ENCODE data around the gene YTHDF1. TPM values are rescaled to one million over a fixed set of nuclear protein-coding genes. Genes with fewer than 3 reads are reported as not detected.

YTHDF1 gene
- 10 to 100 TPM; 36.2 to 38.7 TPM for total RNA-seq

DNA sequence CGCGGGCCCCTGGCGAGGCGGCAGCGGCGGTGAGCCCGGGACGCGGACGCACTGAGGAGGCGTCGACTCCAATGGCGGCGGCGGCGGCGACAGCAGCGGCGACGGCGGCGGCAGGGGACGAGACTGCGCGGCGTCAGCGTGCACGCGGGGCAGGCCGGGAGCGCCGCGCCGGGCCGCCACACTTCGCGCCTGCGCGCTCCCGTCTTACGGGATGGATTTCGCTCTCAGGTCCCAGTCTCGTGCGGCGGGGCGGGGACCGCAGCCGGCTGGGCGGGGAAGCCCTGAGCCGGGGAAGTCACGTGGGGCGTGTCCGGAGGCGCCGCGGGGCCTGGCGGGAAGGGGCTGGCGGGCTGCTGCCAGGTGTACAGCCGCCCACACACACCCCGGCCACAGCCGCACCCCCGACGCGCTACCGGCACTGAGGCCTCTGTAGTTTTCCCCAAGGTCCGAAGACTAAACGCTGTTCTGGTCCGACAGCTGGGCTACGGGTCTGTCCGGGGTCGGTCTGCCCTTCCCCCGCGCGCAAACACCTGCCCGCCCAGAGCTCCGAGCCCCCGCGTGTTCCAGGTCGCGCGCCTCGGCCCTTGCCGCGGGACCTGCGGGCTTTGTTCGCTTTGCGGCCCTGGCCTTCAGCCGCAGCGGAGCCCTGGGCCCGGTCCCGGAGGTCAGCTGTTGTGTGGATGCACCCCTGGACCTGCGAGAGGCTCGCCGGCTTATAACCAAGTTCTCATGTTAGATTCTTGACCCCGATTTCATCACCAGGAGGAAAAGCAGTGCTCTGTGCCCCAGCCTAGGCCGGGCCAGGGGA lies at the start of gene YTHDF1:
Gene YTHDF1 (minus strand): TSS at position 91 of the 808 bp plus-strand sequence. CDS start 239 bp downstream, outside the sequence.
- peak within 1 kb of the TSS; percentile 86 for H3K27ac Mint-ChIP-seq
- H3K36me3 Mint-ChIP-seq (ENCODE audit: low read depth): peaks cover 35% of the 10 kb centered on the region
- H3K4me3 Mint-ChIP-seq: peak within 1 kb of the TSS; percentile 94
- peaks cover 4% of the 10 kb centered on the region for H3K27me3 Mint-ChIP-seq (ENCODE audit: low read depth)
- H3K9me3 Mint-ChIP-seq (ENCODE audit: insufficient read depth): no peaks in the 10 kb centered on the region
- POLR2A ChIA-PET: interaction anchor here (0.7 kb wide), 1 partner anchor 9 kb away, joined by 4 read pairs; no protein-coding TSS in a partner anchor
- peak; percentile 96 for DNase-seq
- H3K4me1 Mint-ChIP-seq (ENCODE audit: low read depth): peaks cover 41% of the 10 kb centered on the region
- CTCF ChIA-PET: interaction anchor here (7.0 kb wide), 1 partner anchor 7 kb away, joined by 48 read pairs; no protein-coding TSS in a partner anchor
- ATAC-seq: peak; percentile 94

DNA sequence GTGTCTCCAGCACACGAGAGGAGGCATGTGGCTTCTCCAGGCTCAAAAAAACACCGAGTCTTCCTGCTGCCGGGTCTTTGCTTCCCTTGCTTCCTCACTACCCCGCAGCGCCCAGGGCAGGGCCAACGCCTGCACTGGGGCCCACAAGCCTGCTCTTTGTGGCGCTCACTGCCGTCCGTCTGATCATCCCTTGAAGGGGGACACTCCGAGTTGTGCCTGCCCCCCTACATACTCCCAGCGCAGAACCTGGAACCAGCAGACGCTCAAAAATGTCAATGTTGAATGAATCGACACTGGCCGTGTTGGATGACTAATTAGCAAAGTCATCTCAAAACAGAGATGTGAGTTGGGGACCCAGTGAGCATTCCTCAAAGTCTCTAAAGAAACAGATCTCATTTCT lies 48.6 kb upstream of the YTHDF1 start:
- ChIA-PET CTCF (interaction anchor here (1.3 kb wide), 1 partner anchor 41 kb away, joined by 3 read pairs; no protein-coding TSS in a partner anchor), POLR2A (no interaction called here)
- ATAC-seq (no peak), DNase-seq (no peak)
- H3K27me3 Mint-ChIP-seq (ENCODE audit: low read depth): peaks cover 2% of the 10 kb centered on the region
- H3K9me3 Mint-ChIP-seq (ENCODE audit: insufficient read depth): no peaks in the 10 kb centered on the region
- peaks cover 13% of the 10 kb centered on the region for H3K4me1 Mint-ChIP-seq (ENCODE audit: low read depth)
- H3K27ac Mint-ChIP-seq: no peak overlapping the region
- H3K4me3 Mint-ChIP-seq: no peak overlapping the region
- H3K36me3 Mint-ChIP-seq (ENCODE audit: low read depth): no peaks in the 10 kb centered on the region

DNA sequence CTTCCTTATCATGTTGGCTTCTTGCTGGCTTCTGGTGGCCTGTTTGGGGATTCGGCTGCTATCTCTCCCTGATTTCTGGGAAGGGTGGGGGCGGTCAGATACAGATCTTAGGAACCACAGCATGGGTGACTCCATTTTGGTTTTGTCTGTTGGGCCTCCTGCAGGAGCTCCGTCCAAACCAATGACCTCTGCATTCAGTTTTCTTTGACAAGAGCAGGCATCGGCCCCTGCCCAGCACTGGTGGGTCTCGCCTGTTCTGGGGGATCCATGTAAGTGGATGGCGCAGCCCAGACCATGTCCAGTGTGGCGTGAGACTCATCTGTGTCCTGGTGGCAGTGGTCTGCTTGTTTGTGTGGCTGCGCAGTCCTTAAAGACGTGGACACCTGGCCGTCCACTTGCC lies 48.1 kb upstream of the YTHDF1 start:
- no peaks in the 10 kb centered on the region for H3K36me3 Mint-ChIP-seq (ENCODE audit: low read depth)
- POLR2A ChIA-PET: no interaction called here
- no peaks in the 10 kb centered on the region for H3K9me3 Mint-ChIP-seq (ENCODE audit: insufficient read depth)
- no peak overlapping the region for H3K27ac Mint-ChIP-seq
- ATAC-seq (no peak), DNase-seq (no peak)
- H3K27me3 Mint-ChIP-seq (ENCODE audit: low read depth): peaks cover 2% of the 10 kb centered on the region
- H3K4me1 Mint-ChIP-seq (ENCODE audit: low read depth): peaks cover 13% of the 10 kb centered on the region
- H3K4me3 Mint-ChIP-seq: no peak overlapping the region
- CTCF ChIA-PET: no interaction called here

DNA sequence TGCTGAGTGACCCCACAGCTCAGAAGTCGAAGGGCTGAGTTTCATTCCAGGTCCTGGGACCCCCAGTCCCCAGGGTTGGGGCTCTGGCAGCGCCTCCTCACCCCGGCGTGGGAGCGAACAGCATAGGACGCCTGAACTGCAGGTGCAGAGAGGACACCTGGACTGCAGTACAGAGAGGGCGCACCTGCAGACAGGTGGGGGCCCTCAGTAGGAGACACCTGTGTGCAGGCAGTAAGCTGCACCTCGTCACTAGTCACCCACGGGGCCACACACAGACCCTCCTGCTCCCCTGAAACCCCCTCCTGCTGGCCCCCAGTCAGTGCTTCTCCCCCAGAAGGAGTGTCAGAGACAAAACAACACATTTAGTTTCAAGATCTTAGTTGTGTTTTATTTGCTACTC lies 46.9 kb upstream of the YTHDF1 start:
- Mint-ChIP-seq H3K9me3 (ENCODE audit: insufficient read depth) (no peaks in the 10 kb centered on the region), H3K4me1 (ENCODE audit: low read depth) (peaks cover 13% of the 10 kb centered on the region), H3K36me3 (ENCODE audit: low read depth) (no peaks in the 10 kb centered on the region), H3K4me3 (no peak overlapping the region), H3K27me3 (ENCODE audit: low read depth) (peaks cover 2% of the 10 kb centered on the region), H3K27ac (no peak overlapping the region)
- ATAC-seq (no peak), DNase-seq (no peak)
- POLR2A ChIA-PET: no interaction called here
- CTCF ChIA-PET: no interaction called here

DNA sequence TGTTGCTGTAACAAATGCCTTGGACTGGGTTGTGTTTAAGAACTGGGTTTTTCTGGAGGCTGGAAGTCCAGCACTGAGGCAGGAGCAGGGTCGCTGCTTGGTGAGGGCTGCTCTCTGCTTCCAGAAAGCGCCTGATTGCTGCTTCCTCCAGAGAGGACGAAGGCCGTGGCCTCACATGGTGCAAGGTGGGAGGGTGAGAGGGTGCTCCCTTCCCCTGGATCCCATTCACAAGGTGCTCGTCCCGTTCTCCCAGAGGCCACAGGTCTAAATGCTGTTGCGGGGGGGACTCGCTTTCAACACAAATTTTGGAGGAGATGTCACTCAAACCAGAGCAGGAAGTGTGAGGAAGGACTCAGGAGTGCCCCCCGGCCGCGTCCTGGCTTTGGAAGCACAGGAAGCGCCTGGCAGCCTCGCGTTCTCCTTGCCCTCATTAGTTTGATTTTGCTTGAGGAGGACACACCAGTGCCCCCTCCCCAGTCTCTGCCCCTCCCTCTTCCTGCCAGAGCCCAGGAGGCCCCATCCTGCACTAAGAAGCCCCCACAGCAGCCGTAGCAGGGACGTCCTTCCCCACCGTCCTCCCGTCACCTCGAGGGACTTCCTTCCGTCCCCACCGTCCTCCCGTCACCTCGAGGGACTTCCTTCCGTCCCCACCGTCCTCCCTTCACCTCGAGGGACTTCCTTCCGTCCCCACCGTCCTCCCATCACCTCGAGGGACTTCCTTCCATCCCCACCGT lies 46.0 kb upstream of the YTHDF1 start:
- Mint-ChIP-seq H3K4me3 (no peak overlapping the region), H3K36me3 (ENCODE audit: low read depth) (no peaks in the 10 kb centered on the region), H3K9me3 (ENCODE audit: insufficient read depth) (no peaks in the 10 kb centered on the region), H3K27me3 (ENCODE audit: low read depth) (peaks cover 6% of the 10 kb centered on the region), H3K4me1 (ENCODE audit: low read depth) (peaks cover 13% of the 10 kb centered on the region), H3K27ac (peak overlapping the region; percentile 72)
- CTCF ChIA-PET: interaction anchor here (1.2 kb wide), 1 partner anchor 39 kb away, joined by 3 read pairs; no protein-coding TSS in a partner anchor
- POLR2A ChIA-PET: no interaction called here
- ATAC-seq (no peak), DNase-seq (no peak)

DNA sequence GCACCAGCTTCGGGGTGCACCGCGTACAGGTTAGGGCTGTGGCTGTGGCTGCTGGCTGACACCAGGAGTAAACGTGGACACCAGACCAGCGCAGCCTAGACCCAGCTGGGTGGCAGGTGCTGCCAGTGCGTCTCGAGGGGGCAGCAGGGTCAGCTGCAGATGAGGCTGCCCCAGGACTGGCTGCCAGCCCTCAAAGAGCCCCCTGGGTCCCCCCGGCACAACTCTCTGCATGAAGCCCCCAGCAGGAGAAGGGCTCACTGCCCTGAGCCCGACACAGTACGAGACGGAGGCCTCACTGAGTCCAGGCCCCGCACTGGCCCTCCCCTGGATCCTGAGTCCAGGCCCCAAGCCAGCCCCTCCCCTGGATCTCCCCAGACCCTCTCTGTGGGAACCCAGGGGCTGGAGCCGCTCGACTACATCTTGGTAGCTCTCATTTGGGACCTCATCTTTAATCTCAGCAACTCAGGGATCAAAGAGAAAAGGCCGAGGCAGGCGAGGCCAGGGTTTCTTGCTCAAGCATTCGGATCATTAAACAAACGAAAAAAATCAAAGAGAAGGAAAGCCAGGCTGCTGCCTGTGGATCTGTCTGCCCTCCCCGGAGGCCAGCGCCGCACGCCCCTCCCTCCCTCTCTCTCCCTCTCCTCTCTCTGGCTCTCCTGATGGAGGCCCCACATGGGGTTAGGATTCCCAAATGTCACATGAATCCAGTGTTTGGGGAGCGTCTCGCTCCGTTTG lies 45.3 kb upstream of the YTHDF1 start:
- ATAC-seq (no peak), DNase-seq (no peak)
- H3K27me3 Mint-ChIP-seq (ENCODE audit: low read depth): peaks cover 11% of the 10 kb centered on the region
- H3K4me3 Mint-ChIP-seq: no peak overlapping the region
- no peaks in the 10 kb centered on the region for H3K36me3 Mint-ChIP-seq (ENCODE audit: low read depth)
- H3K4me1 Mint-ChIP-seq (ENCODE audit: low read depth): peaks cover 13% of the 10 kb centered on the region
- no peak overlapping the region for H3K27ac Mint-ChIP-seq
- POLR2A ChIA-PET: no interaction called here
- CTCF ChIA-PET: interaction anchor here (1.2 kb wide), 1 partner anchor 38 kb away, joined by 3 read pairs; no protein-coding TSS in a partner anchor
- no peaks in the 10 kb centered on the region for H3K9me3 Mint-ChIP-seq (ENCODE audit: insufficient read depth)

DNA sequence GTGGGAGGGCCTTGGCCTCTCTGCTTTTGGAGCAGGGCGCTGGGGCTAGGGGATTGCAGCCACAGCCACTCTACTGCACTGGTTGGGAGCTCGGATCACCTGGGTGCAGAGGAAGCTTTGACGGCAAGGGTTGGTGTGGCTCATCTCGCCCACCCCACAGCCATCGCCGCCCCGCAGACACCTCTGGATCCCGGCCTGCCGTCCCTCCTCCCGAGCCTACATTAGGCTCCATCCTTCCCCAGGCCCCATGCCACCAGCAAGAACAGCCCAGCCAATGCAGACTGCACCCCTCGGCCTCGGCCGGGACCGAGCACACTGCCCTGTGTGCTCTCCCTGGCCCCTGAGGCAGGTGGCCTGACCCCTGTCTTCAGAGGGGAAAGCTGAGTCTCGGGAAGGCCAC lies 44.6 kb upstream of the YTHDF1 start:
- POLR2A ChIA-PET: no interaction called here
- peaks cover 13% of the 10 kb centered on the region for H3K4me1 Mint-ChIP-seq (ENCODE audit: low read depth)
- CTCF ChIA-PET: interaction anchor here (1.2 kb wide), 1 partner anchor 37 kb away, joined by 3 read pairs; no protein-coding TSS in a partner anchor
- ATAC-seq (no peak), DNase-seq (no peak)
- H3K9me3 Mint-ChIP-seq (ENCODE audit: insufficient read depth): no peaks in the 10 kb centered on the region
- H3K27ac Mint-ChIP-seq: no peak overlapping the region
- H3K36me3 Mint-ChIP-seq (ENCODE audit: low read depth): no peaks in the 10 kb centered on the region
- H3K27me3 Mint-ChIP-seq (ENCODE audit: low read depth): peaks cover 17% of the 10 kb centered on the region
- H3K4me3 Mint-ChIP-seq: no peak overlapping the region

DNA sequence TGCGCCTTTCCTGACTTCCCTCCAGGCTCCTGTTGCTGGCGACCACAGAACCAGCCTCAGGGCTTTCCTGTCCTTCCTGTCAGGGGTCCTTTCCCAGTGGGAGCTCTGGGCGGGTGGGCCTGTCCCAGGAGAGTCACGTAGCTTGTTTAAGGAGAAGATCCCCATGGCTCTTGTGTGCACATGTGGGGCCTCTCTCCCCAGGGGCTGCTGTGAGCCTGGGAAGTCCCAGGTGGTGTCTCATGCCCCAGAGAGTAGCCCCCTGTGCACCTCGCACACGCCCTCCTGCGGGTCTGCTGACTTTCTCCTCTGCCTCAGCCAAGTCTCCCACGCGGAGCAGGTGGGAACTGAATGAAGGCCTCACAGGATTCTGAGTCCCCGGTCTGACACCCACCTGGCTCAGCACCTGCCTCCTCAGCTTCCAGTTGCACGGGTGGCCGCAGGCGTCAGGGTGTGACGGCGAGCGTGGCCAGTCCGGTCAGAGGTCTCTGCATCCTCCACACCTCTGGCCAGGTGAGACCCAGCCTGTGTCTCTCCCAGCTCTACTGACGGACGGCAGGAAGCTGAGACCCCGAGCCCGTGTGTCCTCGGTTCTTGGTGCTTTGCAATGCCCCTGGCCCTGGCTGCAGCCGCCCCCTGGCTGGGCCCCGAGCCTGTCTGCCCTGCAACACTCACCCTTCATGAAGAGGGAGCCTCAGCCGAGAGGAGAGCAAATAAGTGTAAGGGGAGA lies 44.0 kb upstream of the YTHDF1 start:
- H3K36me3 Mint-ChIP-seq (ENCODE audit: low read depth): no peaks in the 10 kb centered on the region
- no peak overlapping the region for H3K27ac Mint-ChIP-seq
- ChIA-PET POLR2A (no interaction called here), CTCF (no interaction called here)
- ATAC-seq (no peak), DNase-seq (no peak)
- H3K4me3 Mint-ChIP-seq: no peak overlapping the region
- no peaks in the 10 kb centered on the region for H3K9me3 Mint-ChIP-seq (ENCODE audit: insufficient read depth)
- peaks cover 13% of the 10 kb centered on the region for H3K4me1 Mint-ChIP-seq (ENCODE audit: low read depth)
- H3K27me3 Mint-ChIP-seq (ENCODE audit: low read depth): peaks cover 23% of the 10 kb centered on the region

DNA sequence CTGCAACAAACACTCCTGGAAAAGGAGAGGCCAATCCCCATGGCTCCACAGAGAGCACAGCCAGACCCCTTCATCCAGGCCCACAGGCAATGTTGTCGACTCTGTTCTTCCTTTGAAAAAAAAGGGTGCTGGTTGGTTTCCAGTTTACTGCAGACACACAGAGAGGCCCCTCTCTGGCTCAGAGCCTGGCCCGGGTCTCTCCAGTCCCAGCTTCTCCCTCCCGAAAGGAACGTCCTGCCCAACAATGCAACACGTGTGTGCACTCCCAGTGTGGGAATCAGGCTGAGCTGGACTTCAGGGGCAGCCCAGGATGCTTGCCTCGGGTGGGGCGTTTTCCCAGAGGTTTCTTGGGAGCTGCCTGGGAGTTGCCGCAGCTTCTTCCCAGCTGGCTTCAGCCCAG lies 42.9 kb upstream of the YTHDF1 start:
- no peak for DNase-seq
- no peaks in the 10 kb centered on the region for H3K9me3 Mint-ChIP-seq (ENCODE audit: insufficient read depth)
- ChIA-PET CTCF (no interaction called here), POLR2A (no interaction called here)
- H3K36me3 Mint-ChIP-seq (ENCODE audit: low read depth): no peaks in the 10 kb centered on the region
- peaks cover 26% of the 10 kb centered on the region for H3K27me3 Mint-ChIP-seq (ENCODE audit: low read depth)
- H3K4me1 Mint-ChIP-seq (ENCODE audit: low read depth): peaks cover 13% of the 10 kb centered on the region
- no peak overlapping the region for H3K27ac Mint-ChIP-seq
- no peak overlapping the region for H3K4me3 Mint-ChIP-seq
- ATAC-seq: no peak

DNA sequence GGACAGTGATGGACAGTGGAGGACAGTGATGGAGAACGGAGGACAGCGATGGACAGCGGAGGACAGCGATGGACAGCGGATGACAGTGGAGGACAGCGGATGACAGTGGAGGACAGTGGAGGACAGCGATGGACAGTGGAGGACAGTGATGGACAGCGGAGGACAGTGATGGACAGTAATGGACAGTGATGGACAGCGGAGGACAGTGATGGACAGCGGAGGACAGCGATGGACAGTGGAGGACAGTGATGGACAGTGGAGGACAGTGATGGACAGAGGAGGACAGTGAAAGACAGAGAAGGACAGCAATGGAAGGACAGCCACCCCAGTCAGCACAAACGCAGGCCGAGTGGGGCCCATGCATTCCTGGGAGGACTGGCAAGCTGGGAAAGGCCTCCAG lies 41.7 kb upstream of the YTHDF1 start:
- Mint-ChIP-seq H3K4me1 (ENCODE audit: low read depth) (peaks cover 10% of the 10 kb centered on the region), H3K9me3 (ENCODE audit: insufficient read depth) (no peaks in the 10 kb centered on the region), H3K36me3 (ENCODE audit: low read depth) (no peaks in the 10 kb centered on the region), H3K4me3 (no peak overlapping the region), H3K27ac (no peak overlapping the region), H3K27me3 (ENCODE audit: low read depth) (peaks cover 35% of the 10 kb centered on the region)
- ChIA-PET CTCF (interaction anchor here (1.2 kb wide), 1 partner anchor 35 kb away, joined by 3 read pairs; no protein-coding TSS in a partner anchor), POLR2A (no interaction called here)
- ATAC-seq (no peak), DNase-seq (no peak)

DNA sequence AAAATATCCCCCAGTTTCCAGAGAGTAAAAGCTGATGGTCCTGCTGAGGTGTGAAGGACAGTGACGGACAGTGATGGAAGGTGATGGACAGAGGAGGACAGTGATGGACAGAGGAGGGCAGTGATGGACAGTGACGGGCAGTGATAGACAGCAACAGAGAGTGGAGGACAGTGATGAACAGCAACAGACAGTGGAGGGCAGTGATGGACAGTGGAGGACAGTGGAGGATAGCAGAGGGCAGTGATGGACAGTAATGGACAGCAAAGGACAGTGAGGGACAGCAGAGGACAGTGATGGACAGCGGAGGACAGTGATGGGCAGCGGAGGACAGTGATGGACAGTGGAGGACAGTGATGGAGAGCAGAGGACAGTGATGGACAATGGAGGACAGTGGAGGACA lies 41.0 kb upstream of the YTHDF1 start:
- ATAC-seq (no peak), DNase-seq (no peak)
- peaks cover 39% of the 10 kb centered on the region for H3K27me3 Mint-ChIP-seq (ENCODE audit: low read depth)
- CTCF ChIA-PET: no interaction called here
- H3K27ac Mint-ChIP-seq: no peak overlapping the region
- POLR2A ChIA-PET: no interaction called here
- H3K9me3 Mint-ChIP-seq (ENCODE audit: insufficient read depth): no peaks in the 10 kb centered on the region
- no peak overlapping the region for H3K4me3 Mint-ChIP-seq
- no peaks in the 10 kb centered on the region for H3K36me3 Mint-ChIP-seq (ENCODE audit: low read depth)
- peaks cover 4% of the 10 kb centered on the region for H3K4me1 Mint-ChIP-seq (ENCODE audit: low read depth)

Data from activated CD8-positive, alpha-beta T cell treated with anti-CD3 and anti-CD28 coated beads, Interleukin-2, amount 10 ng/mL, durations not matched to agents 7 days and 5 days (primary cell).